Stimulated activated CD4-positive, alpha-beta T cell treated with anti-CD3 and anti-CD28 coated beads, Interleukin-1b, Interleukin-23, amount 100 ng/mL, for 24 hours (primary cell): Measurements from ENCODE around the gene AIG1.
"Not testable (repeated sequence)": the region's sequence is repeated elsewhere in the genome, so short reads cannot be mapped to it uniquely, and the experiment has no call there.

Experiments used
- DNase-seq, 4 experiments: peaks; one replicate each; pipeline ENCODE4 v3.0.0-alpha.2; 2020; ENCODE audit warnings: low read depth in 4 of 4, low spot score in 1 of 4

The AIG1 gene

GRCh38 chr6:143313163-143313562 lies 252.5 kb downstream of the AIG1 start:
- DNase-seq, result no peak

GRCh38 chr6:143321491-143322086 lies 260.9 kb downstream of the AIG1 start:
- DNase-seq, result no peak

- DNase-seq, result no peak
Observed at GRCh38 chr6:143322386-143322785, 261.7 kb downstream of the AIG1 start.

- DNase-seq, result no peak
Observed at GRCh38 chr6:143323729-143324470, 263.2 kb downstream of the AIG1 start.

- DNase-seq, result no peak
Observed at GRCh38 chr6:143325379-143326140, 264.9 kb downstream of the AIG1 start.

GRCh38 chr6:143328876-143329275 lies 268.2 kb downstream of the AIG1 start:
- DNase-seq, result no peak

- no peak for DNase-seq
Observed at GRCh38 chr6:143329323-143329722, 268.6 kb downstream of the AIG1 start.

- no peak for DNase-seq
Observed at GRCh38 chr6:143331362-143331761, 270.7 kb downstream of the AIG1 start.

GRCh38 chr6:143332153-143332845 lies 271.6 kb downstream of the AIG1 start:
- DNase-seq, result no peak

- DNase-seq, result no peak
Observed at GRCh38 chr6:143333081-143333480, 272.4 kb downstream of the AIG1 start.

GRCh38 chr6:143333749-143334520 lies 273.2 kb downstream of the AIG1 start:
- no peak for DNase-seq

- DNase-seq, result no peak
Observed at GRCh38 chr6:143335865-143336264, 275.2 kb downstream of the AIG1 start.

- DNase-seq, result no peak
Observed at GRCh38 chr6:143336446-143337152, 275.9 kb downstream of the AIG1 start.

GRCh38 chr6:143337201-143337949 lies 276.7 kb downstream of the AIG1 start:
- peak; percentile 2 to 43 (median 40) for DNase-seq

GRCh38 chr6:143339223-143339622 lies 278.5 kb downstream of the AIG1 start:
- no peak for DNase-seq

- DNase-seq, result not testable (repeated sequence)
Observed at GRCh38 chr6:143345477-143345876, 284.8 kb downstream of the AIG1 start.

- no peak for DNase-seq
Observed at GRCh38 chr6:143346004-143346403, 285.3 kb downstream of the AIG1 start.

GRCh38 chr6:143348531-143348930 lies 287.8 kb downstream of the AIG1 start:
- DNase-seq, result no peak

- no peak for DNase-seq
Observed at GRCh38 chr6:143349530-143349929, 288.8 kb downstream of the AIG1 start.
